HG03095 (cell line): Measurements from ENCODE around the gene CNDP2.
"Not testable (repeated sequence)": the region's sequence is repeated elsewhere in the genome, so short reads cannot be mapped to it uniquely, and the experiment has no call there.

Experiments used
- ATAC-seq: cut with Tn5 transposase; IDR thresholded peaks from one replicate; pipeline ENCODE4 v1.9.1; 2021; ENCODE audit warnings: moderate library complexity; ENCODE audit not compliant: unreplicated experiment

CNDP2 gene

GRCh38 chr18:74498712-74499627, 2.8 kb downstream of the CNDP2 start:
- ATAC-seq, result peak; percentile 37

GRCh38 chr18:74499633-74500032, 3.5 kb downstream of the CNDP2 start:
- peak; percentile 35 for ATAC-seq

GRCh38 chr18:74500372-74500771, 4.2 kb downstream of the CNDP2 start:
- ATAC-seq, result no peak

GRCh38 chr18:74500774-74501173, 4.6 kb downstream of the CNDP2 start:
- not testable (repeated sequence) for ATAC-seq

GRCh38 chr18:74501386-74501785, 5.2 kb downstream of the CNDP2 start:
- ATAC-seq, result no peak

GRCh38 chr18:74503137-74503536, 7.0 kb downstream of the CNDP2 start:
- no peak for ATAC-seq

- ATAC-seq, result no peak
Observed at GRCh38 chr18:74505776-74506175, 9.6 kb downstream of the CNDP2 start.

- ATAC-seq, result no peak
Observed at GRCh38 chr18:74506448-74507084, 10.4 kb downstream of the CNDP2 start.

- no peak for ATAC-seq
Observed at GRCh38 chr18:74507097-74507881, 11.1 kb downstream of the CNDP2 start.

GRCh38 chr18:74507927-74508326, 11.8 kb downstream of the CNDP2 start:
- ATAC-seq, result no peak

GRCh38 chr18:74508366-74508765, 12.2 kb downstream of the CNDP2 start:
- ATAC-seq, result no peak

GRCh38 chr18:74508821-74509225, 12.7 kb downstream of the CNDP2 start:
- ATAC-seq, result no peak

- ATAC-seq, result no peak
Observed at GRCh38 chr18:74509856-74510769, 13.9 kb downstream of the CNDP2 start.

- no peak for ATAC-seq
Observed at GRCh38 chr18:74510770-74511095, 14.6 kb downstream of the CNDP2 start.

GRCh38 chr18:74511823-74512222, 15.7 kb downstream of the CNDP2 start:
- ATAC-seq, result no peak

GRCh38 chr18:74512321-74513053, 16.3 kb downstream of the CNDP2 start:
- no peak for ATAC-seq

GRCh38 chr18:74513149-74513882, 17.2 kb downstream of the CNDP2 start:
- no peak for ATAC-seq

- no peak for ATAC-seq
Observed at GRCh38 chr18:74513883-74514205, 17.7 kb downstream of the CNDP2 start.

- no peak for ATAC-seq
Observed at GRCh38 chr18:74514860-74515495, 18.8 kb downstream of the CNDP2 start.
